Right renal pelvis (tissue), 4 donors: ENCODE results near the gene CMIP. TPM values are rescaled to one million over a fixed set of nuclear protein-coding genes. Genes with fewer than 3 reads are reported as not detected.

ENCODE experiments used
- DNase-seq, 4 donors: peaks; one replicate each; pipeline ENCODE4 v3.0.0-alpha.2; 2013; ENCODE audit warnings: low read depth in 4 of 4, low spot score in 3 of 4, missing footprints in 1 of 4
- polyA plus RNA-seq, 4 donors: library from polyadenylated mRNA; unstranded; fragments of 120-200 nt; gene quantifications; one replicate each; pipeline ENCODE4 v1.2.1, GENCODE V29; 2013; ENCODE audit not compliant: insufficient read length in 4 of 4

Gene CMIP
- polyA plus RNA-seq, 4 donors: 40.6 to 46.2 (median 44.5) TPM

DNA sequence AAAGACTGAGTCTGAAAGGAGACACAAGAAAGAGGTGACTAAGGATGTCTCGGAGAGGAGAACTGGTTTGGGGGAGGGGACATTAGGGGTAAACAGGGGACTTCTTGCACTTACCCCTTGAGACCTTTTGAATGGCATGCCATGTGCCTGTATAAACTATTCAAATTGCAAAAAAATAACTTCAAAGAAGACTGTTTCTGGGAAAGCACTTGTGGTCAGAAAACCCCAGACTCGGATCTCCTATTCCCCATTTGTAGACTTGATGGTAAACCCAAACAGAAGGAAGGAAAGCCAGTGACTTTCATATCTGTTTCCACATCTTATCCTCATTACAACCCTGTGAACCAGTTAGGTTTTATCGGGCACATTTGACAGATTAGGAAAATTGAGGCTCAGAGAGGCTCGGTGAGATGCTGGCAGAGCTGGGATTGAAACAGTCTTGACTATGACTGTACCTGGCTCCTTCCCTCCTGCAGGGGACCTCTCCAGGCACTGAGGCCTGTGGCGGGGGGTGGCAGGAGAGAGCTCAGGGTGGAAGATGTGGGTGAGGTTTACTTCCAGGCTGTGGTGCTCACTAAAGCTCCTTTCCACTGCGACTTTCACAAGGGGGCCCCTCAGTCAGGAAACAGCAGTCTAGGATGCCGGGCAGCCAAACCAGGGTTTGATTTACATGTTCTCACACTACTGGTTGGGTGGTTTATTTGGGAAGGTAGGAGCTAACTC is 304.0 kb downstream of the CMIP start:
- no peak for DNase-seq

DNA sequence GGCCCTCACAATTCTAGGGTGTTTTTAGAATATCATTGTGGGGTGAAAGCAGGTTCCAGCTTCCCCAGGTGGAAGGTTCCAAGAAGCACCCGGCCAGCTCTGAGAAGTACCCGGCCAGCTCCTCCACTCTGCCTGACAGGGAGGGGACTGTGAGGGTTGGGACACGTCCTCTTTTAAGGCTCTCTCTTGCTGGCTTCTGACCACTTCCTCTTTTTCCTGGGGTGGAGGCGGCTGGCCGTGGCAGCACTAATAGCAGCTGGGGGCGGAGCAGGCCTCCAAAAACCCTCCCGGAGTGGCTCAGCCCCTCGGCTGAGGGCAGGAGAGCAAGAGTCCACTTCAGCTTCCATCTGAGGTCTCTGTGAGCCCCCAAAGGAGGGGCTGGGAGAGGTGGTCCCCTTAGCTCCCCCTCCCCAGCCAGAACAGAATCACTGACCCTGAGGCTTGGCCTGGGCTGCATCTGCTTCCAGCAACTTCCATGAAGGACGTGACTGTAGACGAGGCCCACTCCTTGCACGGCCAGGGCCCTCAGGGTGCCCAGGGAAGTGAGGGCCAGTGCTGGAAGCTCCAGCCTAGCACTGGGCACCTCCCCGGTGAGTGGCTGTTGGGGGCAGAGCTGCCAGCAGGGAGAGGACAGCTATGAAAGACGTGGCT is 307.7 kb downstream of the CMIP start:
- DNase-seq: no peak

DNA sequence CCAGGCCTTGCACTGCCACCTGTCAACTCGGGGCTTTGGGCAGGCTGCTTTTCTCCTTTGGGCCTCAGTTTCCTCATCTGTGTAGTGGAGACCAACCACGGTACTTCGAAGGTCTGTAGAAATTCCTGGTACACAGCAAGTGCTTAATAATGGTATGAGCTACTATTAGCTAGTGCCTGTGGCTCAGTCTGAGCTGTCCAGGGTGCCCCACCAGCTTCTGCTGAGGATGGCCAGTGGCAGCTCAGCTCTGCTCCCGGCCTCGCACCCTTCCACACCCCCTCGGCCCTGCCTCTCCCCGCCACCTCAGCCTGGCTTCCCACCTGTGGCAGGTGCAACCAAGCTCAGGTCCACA is 308.2 kb downstream of the CMIP start:
- DNase-seq: no peak

GRCh38 chr16:81754858-81755257 is 310.2 kb downstream of the CMIP start:
- DNase-seq: no peak

DNA sequence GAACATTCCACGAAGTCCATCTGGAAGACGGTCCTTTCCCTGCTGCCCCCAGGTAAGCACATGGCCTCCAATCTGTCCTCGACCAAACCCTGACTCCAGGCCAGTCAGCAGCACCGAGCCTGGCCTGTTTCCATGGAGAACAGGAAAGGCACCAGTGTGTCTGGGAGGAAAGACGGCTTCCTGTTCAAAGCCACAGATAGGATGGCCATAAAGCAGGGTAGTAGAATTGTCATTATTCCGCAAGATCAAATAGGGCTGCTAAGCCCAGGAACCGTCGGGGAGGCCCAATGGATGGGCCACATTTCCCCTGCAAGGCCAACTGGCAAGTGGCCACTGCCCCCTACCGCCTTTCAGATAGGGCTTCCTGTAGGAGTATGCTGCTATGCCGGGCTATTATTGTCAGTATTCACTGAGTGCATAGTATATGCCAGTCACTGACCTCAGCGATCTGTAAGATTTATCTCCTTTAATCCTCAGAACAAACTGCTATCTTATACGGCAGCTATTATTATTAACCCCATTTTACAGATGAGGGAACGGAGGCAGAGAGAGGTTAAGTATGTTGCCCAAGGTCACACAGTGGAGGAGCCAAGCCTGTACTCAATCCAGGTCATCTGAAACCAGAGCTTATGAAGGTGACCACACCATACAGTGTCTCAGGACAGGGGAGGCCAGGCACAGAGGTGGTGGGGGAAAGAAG is 311.5 kb downstream of the CMIP start:
- no peak for DNase-seq

- DNase-seq: no peak
Measured at GRCh38 chr16:81756615-81757356, 312.2 kb downstream of the CMIP start.

DNA sequence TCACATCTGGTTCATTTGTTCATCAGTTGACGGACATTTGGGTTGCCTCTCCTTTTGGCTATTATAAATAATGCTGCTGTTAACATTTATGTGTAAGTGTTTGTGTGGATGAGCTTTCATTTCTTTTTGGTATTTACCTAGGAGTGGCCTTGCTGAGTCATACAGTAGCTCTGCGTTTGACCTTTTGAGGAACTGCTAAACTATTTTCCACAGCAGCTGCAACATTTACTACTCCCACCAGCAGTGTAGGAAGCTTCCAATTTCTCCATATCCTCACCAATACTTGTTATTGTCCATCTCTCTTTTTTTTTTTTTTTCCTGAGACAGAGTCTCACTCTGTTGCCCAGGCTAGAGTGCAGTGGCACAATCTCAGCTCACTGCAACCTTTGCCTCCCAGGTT is 313.8 kb downstream of the CMIP start:
- no peak for DNase-seq

Other genes starting within 250 kb of the CMIP start
- 1 to 10 TPM; 1.8 to 3.0 (median 2.0) TPM for gene BCO1, start 206.1 kb upstream of the CMIP start, polyA plus RNA-seq
- gene GAN, start 129.8 kb upstream of the CMIP start, polyA plus RNA-seq: 1 to 10 TPM; 1.9 to 3.0 (median 2.5) TPM